Purkinje cell (primary cell): ENCODE measurements around the gene GNA15. TPM values are rescaled to one million over a fixed set of nuclear protein-coding genes. Genes with fewer than 3 reads are reported as not detected.

Experiments used
- polyA plus RNA-seq: library from polyadenylated mRNA; unstranded; fragments of >200 nt; fragmentation: Nextera tagmentation; gene quantifications from 2 replicates; pipeline ENCODE4 v1.2.1, GENCODE V29; 2014

The GNA15 gene
- polyA plus RNA-seq = 0.89 and 0.94 TPM in 2 replicates

GRCh38 chr19:3135961-3136683 lies at the start of gene GNA15:
TSS of gene GNA15 (plus strand) at chr19:3136033. CDS start at chr19:3136451, 418 bp downstream.

GRCh38 chr19:3178377-3178972 lies 42.6 kb downstream of the GNA15 start, which contains the start of gene S1PR4:
TSS of gene S1PR4 (plus strand) at chr19:3178769. CDS start at chr19:3178793, 24 bp downstream.

GRCh38 chr19:3185461-3186159 lies 49.8 kb downstream of the GNA15 start, which contains the start of gene NCLN:
TSS of gene NCLN (plus strand) at chr19:3185930. CDS start at chr19:3186031, 101 bp downstream.

Other genes starting within 250 kb of the GNA15 start
- 6.3 and 8.4 TPM in 2 replicates for gene ZNF57, start 235.1 kb upstream of the GNA15 start, polyA plus RNA-seq
- gene ZNF77, start 191.1 kb upstream of the GNA15 start, polyA plus RNA-seq = 0.81 and 2.7 TPM in 2 replicates
- 1.4 TPM in 1 of 2 replicates, not detected in the other for gene TLE6, start 158.5 kb upstream of the GNA15 start, polyA plus RNA-seq
- 0.21 and 0.98 TPM in 2 replicates for gene TLE2, start 106.8 kb upstream of the GNA15 start, polyA plus RNA-seq
- 9.8 and 15.6 TPM in 2 replicates for gene TLE5, start 73.5 kb upstream of the GNA15 start, polyA plus RNA-seq
- gene GNA11, start 41.7 kb upstream of the GNA15 start, polyA plus RNA-seq = 0.42 and 1.0 TPM in 2 replicates
- gene S1PR4, start 42.7 kb downstream of the GNA15 start, polyA plus RNA-seq = not detected in 2 replicates
- gene NCLN, start 49.9 kb downstream of the GNA15 start, polyA plus RNA-seq = 19.8 and 27.3 TPM in 2 replicates
- gene CELF5, start 88.6 kb downstream of the GNA15 start, polyA plus RNA-seq = 0.15 and 5.7 TPM in 2 replicates
- 1.4 and 5.7 TPM in 2 replicates for gene NFIC, start 230.6 kb downstream of the GNA15 start, polyA plus RNA-seq